ENCODE data around the gene TANC1.

- TF ChIP-seq CTCF (conservative IDR thresholded peaks at IDR 0.05; ENCODE audit: low read length) = no peak
- TF ChIP-seq EZH2phosphoT487 (IDR thresholded peaks at IDR 0.05; ENCODE audit: borderline replicate concordance) = no peak
Observed at GRCh38 chr2:158960193-158960592, 8.2 kb upstream of the TANC1 start.
